NCI-H1048 (cell line): ENCODE measurements around the gene TPSG1.
"Not testable (repeated sequence)": the region's sequence is repeated elsewhere in the genome, so short reads cannot be mapped to it uniquely, and the experiment has no call there.

Experiments used
- DNase-seq: peaks from one replicate; lab custom pipeline; 2025; lab: John Stamatoyannopoulos, UW

TPSG1 gene

DNA sequence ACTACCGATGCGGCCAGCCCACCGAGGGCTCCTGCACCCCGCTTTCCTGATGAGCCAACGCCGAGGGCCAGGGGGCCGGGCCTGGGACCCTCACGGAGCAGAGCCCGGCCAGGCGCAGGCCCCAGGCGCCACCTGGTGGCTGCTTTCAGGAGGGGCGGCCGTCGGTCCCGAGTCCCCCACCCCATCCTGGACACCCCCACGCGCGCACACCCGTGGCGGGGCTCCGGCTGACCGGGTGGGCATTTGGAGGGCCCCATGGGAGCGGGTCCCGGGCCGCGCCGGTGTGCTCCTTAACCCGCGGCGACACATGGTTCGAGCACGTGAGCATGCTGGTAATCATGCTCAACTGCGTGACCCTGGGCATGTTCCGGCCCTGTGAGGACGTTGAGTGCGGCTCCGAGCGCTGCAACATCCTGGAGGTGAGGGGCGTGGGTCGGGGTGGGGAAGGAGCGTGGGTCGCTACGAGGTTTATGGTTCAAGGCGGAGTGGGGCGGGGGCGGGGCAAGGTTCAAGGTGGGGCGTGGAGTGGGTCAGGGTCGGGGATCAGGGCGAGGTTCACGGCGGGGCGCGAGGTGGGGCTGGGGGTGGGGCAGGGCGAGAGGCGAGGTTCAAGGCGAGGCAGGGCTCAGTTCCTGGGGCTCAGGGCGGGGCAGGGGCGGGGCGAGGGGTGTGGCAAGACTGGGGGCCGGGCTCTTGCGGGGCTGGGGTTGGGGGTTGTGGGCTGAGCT lies 30.2 kb downstream of the TPSG1 start:
- DNase-seq: no peak

DNA sequence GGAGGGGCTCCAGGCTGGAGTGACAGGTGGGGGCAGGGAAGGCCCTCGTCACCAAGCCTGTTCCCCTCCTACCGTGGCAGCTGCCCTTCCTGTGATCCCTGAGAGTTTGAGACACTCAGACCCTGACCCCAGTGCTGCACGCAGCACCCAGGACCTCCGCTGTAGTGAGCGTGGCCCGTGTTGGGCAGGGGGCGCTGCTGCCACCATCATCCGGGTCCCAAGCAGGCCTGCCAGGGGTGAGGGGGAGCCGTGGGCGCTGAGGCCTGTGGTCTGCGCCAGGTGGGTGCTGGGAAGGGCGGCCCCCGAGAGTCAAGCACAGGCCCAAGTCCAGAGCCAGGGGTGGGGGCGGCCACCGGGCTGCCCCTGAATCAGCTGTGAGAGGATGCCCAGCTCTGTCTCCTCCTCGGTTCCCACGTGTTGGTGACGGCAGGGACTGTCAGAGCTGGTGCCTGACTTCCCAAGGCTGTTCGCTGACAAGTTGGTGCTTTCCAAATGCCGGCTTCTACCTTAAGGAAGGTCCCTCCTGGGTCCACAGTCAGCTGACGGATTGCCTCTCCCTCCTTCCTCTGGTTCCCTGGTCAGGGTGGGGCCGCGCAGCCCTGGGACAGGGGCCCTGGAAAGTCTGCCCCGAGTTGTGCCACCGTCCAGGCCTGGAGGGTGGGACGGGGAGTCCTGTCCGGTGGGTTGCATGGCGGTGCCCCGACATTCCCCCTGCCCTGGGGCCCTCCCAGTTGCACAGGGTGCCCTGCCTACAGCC lies 31.1 kb downstream of the TPSG1 start:
- no peak for DNase-seq

DNA sequence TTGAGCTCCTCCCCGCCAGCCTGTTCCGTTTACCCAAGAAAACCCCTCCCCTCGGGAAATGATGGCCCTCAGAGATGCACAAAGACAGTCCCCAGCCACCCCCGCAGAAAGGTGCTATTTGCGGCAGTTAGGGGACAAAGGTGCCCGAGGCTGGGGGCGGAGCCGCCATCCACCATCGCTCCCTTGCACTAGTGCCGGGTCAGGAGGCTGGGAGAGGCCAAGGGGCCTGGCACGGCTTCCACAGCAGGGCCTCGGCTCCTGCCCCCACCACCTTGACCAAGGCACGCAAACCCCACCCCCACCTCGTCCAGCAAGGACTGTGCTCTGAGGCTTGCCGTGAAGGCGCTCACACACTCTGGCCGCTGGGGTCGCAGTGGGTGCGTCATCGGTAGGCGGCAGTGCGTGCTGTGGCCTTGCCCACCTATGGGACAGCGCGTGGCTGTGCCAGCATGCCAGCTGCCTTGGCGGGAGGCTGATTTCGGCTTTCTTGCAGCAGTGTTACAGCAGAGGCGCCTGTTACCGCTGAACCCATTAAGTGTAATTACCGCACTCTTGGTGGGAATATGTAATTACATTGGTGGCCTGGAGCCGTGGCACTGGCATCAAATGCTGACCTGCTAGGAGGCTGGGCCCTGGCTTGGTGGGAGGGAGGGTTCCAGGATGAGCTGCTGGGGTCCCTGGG lies 31.8 kb downstream of the TPSG1 start:
- no peak for DNase-seq

DNA sequence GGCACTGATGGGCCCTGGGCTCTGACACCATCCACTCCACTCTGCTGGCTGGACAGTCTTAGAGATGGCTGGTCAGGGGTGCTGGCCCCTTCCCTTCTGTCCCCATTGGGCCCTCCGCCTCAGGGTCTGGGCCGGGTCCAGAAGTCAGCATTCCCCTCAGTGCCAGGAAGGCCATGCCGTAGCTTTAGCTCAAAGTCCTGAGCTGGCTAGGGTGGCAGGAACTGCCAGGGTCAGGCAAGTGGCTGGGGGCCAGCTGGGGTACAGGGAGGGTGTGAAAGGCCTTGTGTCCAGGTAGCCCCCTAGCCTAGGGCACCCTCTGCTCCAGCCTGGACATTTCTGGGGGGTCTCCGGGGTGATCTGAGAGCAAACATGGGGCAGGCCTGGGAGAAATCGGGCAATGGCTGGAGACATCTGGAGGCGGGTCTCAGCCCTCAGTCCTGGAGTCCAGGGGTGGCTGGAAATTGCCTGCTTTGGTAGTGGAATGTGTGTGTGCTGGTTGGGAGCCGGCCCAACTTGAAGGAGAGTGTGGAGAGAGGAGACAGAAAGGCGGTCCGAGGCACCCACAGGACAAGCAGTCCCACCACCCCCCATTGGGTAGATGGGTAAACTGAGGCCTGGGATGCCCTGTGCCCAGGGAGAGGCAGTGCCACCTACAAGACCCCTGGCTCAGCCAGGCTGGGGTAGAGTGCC lies 32.5 kb downstream of the TPSG1 start:
- no peak for DNase-seq

DNA sequence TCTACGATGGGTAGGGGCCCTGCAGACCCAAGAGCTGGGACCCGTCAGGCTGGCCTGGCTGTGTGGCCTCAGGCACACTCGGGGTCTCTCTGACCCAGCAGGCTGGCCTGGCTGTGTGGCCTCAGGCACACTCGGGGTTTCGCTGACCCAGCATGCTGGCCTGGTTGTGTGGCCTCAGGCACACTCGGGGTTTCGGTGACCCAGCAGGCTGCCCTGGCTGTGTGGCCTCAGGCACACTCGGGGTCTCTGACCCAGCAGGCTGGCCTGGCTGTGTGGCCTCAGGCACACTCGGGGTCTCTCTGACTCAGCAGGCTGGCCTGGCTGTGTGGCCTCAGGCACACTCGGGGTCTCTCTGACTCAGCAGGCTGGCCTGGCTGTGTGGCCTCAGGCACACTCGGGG lies 34.3 kb downstream of the TPSG1 start:
- DNase-seq: not testable (repeated sequence)

DNA sequence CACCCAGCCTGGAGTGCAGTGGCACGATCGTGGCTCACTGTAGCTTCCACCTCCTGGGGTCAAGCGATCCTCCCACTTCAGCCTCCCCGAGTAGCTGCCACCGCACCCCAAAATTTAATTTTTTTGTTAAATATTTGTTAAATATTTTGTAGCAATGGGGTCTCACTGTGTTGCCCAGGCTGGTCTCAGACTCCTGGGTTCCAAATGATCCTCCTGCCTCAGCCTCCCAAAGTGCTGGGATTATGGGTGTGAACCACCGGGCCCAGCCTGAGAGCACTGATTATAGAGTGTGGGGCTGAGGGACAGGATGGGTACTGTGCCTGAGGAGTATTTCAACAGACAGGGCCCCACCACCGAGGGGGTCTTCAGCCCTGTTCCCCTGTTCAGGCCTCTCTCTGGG lies 35.6 kb downstream of the TPSG1 start:
- no peak for DNase-seq

DNA sequence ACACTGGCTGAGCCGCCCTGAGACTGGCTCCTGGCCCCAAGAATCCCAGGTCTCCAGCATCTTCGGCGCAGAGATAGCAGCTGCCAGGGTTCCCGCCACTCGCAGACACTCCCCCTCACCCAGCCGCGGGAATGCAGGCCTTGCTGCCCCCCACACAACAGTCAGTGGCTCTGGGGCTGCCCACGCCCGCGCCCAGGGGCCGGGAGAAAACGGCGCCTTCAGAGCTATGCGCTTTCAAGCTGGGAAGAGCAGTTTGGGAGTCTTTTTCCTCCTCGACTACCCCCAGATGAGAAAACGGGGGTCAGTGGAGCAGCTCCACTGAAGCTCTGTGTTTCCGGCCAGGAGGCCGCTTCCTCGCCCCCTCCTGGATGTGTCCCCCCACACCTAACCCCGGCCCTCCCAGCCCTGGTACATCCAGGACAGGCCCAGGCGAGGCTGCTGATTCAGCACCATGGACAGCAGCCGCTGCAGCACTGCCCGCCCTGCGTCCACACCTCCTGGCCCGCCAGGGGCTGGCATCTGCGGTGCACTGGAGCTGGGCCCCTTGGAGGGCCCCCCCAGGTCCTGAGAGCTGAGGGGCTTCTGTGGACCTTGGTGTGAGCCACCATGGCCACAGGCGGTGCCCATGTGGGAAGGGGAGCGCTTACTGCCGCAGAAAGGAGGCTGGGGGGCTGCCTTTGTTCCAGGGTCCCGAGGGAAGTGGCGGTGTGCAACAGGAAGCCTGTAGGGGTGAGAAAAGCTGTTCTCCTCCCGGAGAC lies 36.5 kb downstream of the TPSG1 start:
- no peak for DNase-seq

GRCh38 chr16:1185460-1186207 lies 39.4 kb downstream of the TPSG1 start:
- not testable (repeated sequence) for DNase-seq

DNA sequence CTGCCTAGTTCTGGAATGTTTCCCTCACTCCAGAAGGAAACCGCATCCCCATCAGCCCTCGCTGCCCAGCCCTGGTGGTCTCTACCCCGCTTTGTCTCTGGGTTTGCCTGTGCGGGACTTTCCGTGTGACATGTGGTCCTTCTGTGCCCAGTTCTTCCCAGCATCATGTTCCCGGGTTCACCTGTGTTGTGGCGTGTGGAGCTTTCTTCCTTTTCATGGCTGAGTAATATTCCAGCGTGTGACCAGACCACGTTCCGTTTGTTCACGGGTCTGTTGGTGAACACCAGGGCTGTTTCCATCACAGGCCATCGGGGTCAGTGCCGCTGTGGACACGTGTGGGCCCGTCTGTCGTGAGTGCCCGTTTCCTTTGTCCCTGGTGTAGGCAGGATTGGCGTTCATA lies 40.1 kb downstream of the TPSG1 start:
- no peak for DNase-seq

DNA sequence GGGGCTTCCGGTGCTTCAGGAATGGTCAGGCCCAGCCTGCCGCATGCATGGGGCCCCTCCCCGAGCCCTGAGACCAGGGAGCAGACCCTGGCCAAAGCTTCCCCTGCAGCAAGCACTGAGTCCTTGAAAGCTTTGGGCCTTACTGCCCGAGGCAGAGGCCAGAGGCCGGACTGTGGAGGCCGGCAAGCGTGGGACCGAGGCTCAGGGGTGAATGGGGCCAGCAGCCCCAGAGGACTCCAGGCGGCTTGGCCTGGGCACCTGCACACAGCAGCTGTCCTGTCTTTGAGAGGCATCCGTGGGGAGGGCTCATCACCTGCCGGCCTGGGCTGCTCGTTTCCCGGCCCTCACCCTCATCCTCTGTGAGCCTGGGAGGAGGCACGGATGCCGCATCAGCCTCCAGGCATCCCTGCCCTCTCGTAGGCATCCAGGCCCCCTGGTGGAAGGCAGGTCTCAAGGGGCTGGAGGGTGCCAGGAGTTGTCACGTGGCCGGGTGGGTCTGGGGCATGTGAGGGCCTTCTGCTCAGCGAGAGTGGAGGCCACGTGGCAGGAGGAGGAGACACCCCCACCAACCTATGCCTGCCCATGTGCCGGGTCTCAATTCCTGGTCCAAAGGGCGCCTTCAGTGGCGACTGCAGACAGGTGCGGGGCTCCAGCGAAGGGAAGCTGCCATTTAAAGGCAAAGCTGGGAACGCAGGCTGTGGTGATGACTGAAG lies 40.8 kb downstream of the TPSG1 start:
- no peak for DNase-seq

DNA sequence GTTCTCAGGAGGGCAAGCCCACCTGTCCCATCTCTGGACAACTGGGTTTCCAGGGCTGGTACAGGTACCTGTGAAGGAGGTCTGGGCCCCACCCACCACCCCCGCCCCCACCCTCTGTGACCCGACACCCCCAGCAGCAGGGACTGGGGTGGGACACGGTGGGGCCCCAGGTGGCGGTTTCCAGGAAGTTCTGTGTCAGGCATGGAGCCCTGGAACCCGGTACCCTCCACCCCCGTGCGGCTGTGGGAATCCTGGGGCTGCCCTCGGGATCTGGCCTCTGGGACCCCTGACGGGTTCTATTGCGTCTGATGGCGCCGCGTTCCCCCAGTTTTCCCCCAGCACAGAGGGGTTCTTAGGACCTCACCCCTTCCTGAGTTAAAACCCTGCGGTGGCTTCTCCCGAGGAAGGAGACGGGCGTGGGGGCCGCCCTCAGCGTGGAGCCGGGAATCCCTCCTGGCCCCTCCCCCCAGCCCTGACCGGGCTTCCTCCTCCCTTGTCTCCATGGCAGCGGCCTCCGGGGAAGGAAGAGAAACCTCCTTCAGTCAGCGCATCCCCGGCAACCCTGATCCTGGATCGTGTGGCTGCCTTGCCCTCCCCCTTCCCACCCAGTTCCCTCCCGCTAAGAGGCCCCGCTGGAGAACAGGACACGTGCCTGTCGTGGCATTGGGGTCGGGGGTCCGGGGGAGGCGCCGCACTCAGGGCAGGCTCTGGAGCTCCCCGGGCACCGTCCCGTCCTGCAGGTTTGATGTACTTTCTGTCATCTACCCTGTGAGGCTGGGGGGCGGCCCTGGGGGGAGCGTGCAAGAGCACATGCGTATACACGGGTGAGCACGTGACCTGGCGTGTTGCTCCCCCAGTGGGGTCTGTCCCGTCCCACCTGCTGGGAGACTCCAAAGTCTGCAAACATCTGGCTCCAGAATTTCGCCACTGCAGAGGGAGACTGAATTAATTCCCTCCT lies 41.8 kb downstream of the TPSG1 start:
- DNase-seq: no peak

- no peak for DNase-seq
These were observed 42.8 kb downstream of the TPSG1 start for GRCh38 chr16:1182316-1182671.

DNA sequence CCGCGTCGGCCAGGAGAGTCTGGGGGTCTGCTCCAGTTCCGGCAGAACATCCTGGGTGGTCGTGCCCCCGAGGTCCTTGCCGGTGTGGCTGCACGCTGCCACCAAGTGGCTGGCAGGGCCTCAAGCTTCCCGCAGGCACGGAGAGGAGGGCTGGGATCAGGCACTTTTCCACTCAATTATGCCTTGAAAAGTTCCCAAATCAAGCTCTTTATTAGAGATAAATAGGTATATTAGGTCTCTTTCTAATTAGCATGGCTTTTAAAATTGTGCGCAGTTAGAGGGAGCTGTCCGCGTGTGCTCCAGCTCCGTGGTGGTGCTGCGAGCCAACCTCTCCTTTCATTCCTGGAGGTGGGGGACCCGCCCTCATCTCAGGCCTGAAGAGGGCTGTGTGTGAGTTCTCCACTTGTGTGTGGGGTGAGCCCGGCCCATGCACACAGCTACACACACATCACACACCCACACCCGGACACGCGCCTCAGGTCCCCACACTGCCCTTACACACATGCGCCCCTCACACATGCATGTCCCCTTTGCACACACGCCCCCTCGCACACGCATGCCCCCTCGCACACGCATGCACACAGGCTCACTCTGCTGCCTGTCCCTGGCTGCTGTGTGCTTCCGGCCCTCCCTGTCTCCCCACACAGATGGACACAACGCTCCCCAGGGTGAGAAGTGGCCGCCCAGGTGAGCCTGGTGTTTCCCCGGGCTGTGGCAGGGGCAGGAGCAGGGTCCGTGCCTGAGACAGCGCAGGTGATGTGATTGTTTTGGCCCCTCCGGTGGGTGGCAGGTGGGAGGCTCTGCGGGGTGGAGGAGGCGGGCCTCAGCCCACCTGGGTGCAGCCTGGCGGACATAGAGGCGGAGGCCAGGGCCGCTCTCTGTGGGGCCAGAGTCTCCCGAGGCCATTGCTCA lies 43.4 kb downstream of the TPSG1 start:
- no peak for DNase-seq

GRCh38 chr16:1180549-1181403 lies 44.3 kb downstream of the TPSG1 start:
- no peak for DNase-seq

GRCh38 chr16:1178295-1178910 lies 46.7 kb downstream of the TPSG1 start:
- no peak for DNase-seq

DNA sequence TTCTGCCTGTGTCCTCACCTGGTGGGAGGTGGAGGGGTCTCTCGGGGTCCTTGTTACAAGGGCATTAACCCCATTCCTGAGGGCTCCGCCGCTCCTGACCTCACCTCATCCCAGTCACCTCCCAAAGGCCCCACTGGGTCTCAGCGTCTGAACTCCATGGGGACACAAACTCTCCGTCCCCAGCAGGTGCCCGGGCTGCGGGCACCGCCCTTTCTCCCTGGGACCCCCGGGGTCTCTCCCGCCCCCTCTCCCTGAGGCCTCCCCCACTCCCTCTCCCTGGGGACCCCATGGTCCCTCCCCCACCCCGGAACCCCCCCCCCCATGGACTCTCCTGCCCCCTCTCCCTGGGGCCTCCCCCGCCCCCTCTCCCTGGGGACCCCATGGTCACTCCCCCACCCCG lies 47.3 kb downstream of the TPSG1 start:
- DNase-seq: no peak

- DNase-seq: no peak
These were observed 48.0 kb downstream of the TPSG1 start for GRCh38 chr16:1177053-1177452.
